GM12892 (cell line): Measurements from ENCODE around the gene DOP1B.

Experiments used
- POLR2A ChIP-seq: IDR thresholded peaks from 2 replicates; pipeline ENCODE4 v1.6.1; 2011; ENCODE audit warnings: low read depth, low read length, control low read depth
- POLR2AphosphoS5 ChIP-seq: IDR thresholded peaks from 2 replicates; pipeline ENCODE4 v1.6.1; 2011; ENCODE audit warnings: low read depth, low read length, control low read depth
- TAF1 ChIP-seq: IDR thresholded peaks from 2 replicates; pipeline ENCODE4 v1.6.1; 2011; ENCODE audit warnings: low read depth, mild to moderate bottlenecking, control low read depth, low read length, borderline replicate concordance

DNA sequence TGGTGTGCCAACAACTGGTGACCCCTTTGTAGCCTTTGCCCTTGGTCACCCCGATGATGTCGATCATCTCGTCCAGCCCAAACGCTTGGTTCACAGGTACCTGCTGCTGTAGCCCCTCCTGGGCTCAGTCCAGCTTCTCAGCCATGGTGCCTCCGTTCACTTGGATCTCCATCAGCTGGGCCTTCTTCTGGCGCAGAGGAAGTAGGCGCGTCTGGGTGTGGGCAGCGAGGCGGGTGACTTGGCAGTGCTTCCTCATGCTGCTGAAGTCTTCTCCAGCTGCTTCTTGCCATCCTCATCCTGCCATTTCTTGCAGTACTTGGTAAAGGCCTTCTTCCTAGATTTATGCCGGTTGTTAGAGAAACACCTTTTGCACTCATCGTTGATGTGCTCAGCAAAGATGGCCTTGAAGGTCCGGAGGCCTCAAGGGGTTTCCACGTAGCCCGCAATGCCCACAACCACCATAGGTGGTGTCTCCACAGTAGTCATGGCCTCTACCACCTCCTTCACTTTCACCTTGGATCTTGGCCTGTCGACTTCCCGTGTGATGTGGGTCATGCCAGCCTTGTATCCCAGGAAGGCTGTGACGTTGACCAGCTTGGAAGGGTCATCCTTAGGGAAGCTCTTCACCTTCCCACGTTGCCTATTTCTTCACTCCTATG is 13.0 kb downstream of the DOP1B start:
- no peak for TF ChIP-seq POLR2A
- TF ChIP-seq POLR2AphosphoS5: no peak
- no peak for TF ChIP-seq TAF1
